ENCODE results near the gene SCML2.

DNA sequence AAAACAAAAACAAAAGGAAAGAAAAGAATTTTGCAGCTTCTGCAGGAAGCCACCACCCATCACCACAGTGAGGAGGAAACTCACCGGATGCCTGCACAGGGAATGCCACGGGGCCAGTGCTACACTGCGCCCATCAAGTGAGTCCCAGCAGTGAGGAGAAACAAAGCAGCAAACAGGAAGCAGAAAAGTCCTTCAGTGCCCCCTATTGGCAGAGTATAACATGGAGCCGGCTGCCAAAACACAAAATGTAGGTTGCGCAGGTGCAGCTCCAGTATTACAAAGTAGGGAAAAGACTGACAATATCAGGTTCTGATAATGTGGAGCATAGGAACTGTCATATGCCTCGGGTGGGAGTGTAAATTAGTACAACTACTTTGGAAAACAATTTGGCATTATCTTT lies 23.3 kb upstream of the SCML2 start:
- TF ChIP-seq CTCF (IDR thresholded peaks at IDR 0.05) = peak; percentile 28 to 59 (median 46)
- TF ChIP-seq POLR2A (IDR thresholded peaks at IDR 0.05) = no peak
